GM20431 (cell line): ENCODE results near the gene EPHA8.

Experiments used
- in situ Hi-C: fragments of 300-500 bp; cut with MseI, MboI; formaldehyde crosslinking; loops from one replicate; pipeline ENCODE4 v1.15.0; 2020; ENCODE audit warnings: low sequenced_read_pairs; ENCODE audit not compliant: unreplicated experiment

EPHA8 gene

DNA sequence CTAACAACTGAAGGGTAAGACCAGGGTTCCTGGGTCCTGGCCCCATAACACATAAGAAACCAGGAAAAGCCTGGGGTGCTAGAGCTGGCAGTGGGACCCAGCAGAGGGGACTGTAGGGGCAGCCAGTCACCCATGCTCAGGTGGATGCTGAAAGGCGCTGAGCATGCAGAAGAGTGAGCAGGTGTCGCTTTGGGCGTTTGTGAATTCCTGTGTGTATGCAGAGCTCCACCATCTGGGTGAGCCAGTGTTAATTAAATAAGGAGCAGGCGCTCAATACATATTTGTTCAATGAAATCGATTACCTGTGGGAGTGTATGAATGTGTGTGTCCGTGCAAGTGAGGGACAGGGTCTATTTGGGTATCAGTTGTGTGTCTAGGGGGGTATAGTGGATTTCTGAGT is 73.6 kb downstream of the EPHA8 start:
- in situ Hi-C loops, result loop anchor here (25.0 kb wide), 1 partner anchor 500 kb away; the partner anchor contains the start of gene WNT4

DNA sequence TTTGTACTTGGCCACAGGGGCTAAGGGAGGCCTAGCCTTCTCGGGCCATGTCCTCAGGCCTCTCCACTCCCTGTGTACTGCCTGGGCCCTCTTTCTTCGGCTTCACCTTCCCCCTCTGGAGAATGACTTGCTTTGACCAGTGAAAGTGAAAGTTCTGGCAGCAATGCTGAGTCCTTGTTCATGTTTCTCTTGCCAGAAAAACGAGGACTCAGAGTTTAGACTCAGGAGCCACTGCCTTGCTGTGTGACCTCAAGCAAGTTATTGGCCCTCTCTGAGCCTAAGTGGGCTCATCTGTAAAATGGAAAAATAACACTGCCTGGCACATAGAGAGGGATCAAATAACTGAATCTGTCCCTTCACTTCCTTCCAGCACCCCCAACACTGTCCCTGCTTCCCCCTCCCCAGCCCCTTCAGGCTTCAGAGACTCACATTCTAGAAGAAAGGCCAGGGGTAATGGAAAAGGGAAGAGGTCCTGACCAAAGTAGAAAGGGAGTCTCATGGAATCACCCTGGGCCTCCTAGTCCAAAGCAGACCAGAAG is 74.7 kb downstream of the EPHA8 start:
- in situ Hi-C loops, result loop anchor here (25.0 kb wide), 1 partner anchor 501 kb away; the partner anchor contains the start of gene WNT4

DNA sequence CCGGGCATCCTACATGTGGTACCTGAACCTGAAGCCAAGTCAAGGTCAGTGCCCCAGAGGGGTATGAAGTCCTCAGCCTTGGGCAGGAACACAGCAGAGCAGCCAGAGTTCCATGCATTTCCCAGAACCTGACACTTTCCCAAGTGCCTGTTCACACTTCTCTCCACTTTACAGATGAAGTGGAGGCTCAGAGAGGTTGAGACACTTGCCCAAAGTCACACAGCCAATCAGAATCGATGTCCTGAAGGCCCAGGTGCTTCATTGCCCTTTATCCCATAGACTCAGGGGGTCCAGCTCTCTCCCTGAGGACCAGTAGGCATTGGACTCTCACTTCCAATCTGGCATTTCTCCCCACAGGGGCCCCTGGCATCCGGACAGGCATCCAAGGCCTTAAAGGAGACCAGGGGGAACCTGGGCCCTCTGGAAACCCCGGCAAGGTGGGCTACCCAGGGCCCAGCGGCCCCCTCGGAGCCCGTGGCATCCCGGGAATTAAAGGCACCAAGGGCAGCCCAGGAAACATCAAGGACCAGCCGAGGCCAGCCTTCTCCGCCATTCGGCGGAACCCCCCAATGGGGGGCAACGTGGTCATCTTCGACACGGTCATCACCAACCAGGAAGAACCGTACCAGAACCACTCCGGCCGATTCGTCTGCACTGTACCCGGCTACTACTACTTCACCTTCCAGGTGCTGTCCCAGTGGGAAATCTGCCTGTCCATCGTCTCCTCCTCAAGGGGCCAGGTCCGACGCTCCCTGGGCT is 75.4 kb downstream of the EPHA8 start:
- in situ Hi-C loops, result loop anchor here (25.0 kb wide), 1 partner anchor 501 kb away; the partner anchor contains the start of gene WNT4

DNA sequence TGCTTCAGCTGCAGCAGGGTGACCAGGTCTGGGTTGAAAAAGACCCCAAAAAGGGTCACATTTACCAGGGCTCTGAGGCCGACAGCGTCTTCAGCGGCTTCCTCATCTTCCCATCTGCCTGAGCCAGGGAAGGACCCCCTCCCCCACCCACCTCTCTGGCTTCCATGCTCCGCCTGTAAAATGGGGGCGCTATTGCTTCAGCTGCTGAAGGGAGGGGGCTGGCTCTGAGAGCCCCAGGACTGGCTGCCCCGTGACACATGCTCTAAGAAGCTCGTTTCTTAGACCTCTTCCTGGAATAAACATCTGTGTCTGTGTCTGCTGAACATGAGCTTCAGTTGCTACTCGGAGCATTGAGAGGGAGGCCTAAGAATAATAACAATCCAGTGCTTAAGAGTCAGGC is 76.0 kb downstream of the EPHA8 start:
- in situ Hi-C loops, result loop anchor here (25.0 kb wide), 1 partner anchor 502 kb away; the partner anchor contains the start of gene WNT4

DNA sequence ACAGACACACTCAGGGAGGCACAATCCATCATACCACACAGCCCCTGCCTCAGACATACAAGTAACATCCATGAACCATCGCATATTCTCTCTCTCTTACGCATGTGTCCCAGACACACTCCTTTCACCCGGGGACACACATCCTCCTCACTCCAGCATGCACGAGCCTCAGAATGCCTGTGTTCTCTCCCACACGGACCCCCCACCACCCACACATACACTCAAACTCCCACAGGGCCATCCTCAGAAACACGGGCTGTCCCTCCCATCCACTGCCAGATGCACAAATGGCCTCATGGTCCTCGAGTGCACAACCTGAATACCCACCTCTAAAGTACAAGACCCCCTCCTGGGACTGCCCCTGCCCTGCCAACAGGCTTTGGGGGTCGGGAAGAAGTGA is 78.0 kb downstream of the EPHA8 start:
- in situ Hi-C loops, result loop anchor here (10.0 to 25.0 kb wide), 2 partner anchors 226 to 504 kb away; partner anchors contain the start of gene WNT4

DNA sequence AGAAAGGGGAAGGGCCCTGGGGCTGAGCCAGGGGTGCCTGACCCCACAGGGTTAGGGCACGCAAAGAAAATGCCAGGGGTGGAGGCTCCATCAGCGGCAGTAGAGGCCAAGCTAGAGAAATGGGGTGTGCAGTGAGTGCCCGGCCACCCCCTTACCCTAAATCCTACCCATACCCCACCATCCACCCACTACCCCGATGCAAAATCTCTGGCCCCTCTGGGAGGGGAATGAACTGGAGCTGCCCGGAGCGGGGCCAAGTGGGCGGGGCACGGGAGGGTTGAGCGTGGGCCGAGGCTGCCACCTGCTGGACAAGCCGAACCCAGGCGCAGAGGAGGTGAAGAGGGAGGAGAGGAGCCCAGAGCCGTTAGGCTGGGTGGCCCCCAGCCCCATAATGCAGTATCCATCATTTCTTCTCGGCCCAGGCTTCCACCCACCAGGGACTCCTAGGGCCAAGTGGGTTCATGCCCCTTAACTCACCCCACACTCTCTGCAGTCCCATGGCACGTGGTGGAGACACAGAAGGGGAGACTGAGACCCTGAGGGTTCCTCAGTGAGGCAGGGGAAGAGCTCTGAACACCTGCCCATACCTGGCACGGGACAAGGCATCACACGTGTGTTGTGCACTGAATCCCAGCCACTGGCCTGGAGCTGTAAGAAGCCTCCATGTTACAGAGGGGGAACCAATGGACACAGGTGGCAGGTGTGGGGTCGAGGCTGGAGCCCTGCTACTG is 78.8 kb downstream of the EPHA8 start:
- in situ Hi-C loops, result loop anchor here (10.0 to 25.0 kb wide), 2 partner anchors 227 to 505 kb away; partner anchors contain the start of gene WNT4

DNA sequence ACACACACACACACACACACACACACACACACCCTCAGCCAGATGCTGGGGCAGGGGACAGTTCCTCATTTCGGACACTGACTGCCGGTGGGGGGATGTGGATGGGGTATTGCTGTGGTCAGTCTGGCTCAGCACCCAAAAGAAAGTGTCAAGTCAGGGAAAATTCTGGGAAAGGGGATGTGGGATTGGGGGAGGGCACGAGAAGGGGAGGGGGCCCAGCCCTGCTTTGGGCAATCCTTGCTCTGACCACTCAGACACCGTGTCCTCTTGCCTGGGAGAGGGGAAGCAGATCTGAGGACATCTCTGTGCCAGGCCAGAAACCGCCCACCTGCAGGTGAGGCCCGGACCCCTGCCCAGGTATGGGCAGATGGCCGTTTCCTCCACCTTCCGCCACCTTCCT is 80.1 kb downstream of the EPHA8 start, which contains the start of gene C1QC:
Gene C1QC (plus strand): TSS at position 253 of the 400 bp plus-strand sequence. CDS start 391 bp downstream, outside the sequence.
- in situ Hi-C loops, result loop anchor here (10.0 to 25.0 kb wide), 2 partner anchors 229 to 506 kb away; partner anchors contain the start of gene WNT4

DNA sequence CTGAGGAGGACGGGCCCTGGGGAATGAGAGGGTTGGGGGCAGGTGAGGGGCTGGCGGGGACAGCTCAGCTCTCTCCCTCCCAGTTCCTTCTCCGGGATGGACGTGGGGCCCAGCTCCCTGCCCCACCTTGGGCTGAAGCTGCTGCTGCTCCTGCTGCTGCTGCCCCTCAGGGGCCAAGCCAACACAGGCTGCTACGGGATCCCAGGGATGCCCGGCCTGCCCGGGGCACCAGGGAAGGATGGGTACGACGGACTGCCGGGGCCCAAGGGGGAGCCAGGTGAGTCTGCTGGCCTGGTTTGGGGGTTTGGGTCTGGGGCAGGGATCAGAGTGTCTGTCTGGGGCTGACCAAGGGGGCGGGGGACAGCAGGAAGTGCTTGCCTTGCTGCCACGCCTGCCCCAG is 80.6 kb downstream of the EPHA8 start:
- in situ Hi-C loops, result loop anchor here (10.0 to 25.0 kb wide), 2 partner anchors 229 to 507 kb away; partner anchors contain the start of gene WNT4

DNA sequence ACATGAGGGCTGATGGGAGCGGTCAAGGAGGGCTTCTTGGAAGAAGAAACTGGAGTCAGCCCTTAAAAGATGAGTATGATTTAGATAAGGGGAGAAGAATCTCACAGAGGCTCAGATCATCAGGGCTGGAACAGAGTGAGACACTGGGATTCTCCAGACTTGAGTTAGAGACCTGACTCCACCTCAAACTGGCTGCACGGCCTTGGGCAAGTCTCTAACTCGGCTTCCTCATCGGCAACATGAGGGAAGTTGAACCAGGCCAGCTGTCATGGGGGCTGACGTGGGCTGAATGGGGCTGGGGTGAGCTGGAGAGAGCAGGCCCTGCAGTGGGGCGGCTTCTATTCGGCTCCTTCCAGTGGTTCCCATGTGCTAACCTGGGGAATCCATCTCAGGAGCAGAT is 82.6 kb downstream of the EPHA8 start:
- in situ Hi-C loops, result loop anchor here (10.0 to 25.0 kb wide), 2 partner anchors 231 to 509 kb away; partner anchors contain the start of gene WNT4

DNA sequence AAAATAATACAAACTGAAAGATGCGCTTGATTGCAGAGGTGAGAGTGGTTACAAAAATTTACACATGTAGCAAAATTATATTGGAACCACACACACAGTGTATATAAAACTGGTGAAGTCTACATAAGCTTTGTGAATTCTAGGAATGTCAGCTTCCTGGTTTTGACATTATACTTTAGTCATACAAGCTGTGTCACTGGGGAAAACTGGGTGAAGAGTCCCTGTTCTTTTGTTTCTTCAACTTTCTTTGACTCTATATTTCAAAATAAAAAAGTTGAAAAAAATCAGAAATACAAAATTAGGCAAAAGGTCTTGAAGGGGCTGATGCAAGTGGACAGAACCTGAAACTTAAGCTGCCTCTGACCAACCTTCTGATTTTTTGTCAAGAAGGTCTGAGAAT is 83.1 kb downstream of the EPHA8 start:
- in situ Hi-C loops, result loop anchor here (10.0 to 25.0 kb wide), 2 partner anchors 232 to 509 kb away; partner anchors contain the start of gene WNT4

DNA sequence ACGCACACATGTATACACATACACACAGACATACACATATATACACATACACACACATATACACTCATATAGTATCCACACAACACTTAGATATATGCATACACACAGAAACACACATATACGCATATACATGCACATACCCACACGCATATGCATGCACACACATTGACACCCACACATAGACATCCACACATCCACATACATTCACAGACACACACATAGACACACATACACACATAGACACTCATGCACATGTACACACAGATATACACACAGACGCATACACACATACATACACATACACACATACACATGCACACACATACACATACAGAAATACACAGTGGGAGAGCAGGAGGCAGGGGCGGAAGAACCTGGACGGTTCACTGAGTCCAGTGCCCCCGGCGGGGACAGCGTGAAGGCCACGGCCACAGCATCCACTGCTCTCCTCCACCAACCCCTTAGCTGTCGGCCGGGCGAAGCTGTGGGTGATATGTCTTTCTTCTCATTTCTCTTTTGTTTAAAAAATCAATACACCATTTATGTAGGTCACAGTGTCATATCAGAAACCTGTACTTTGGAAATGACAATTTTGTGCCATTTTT is 86.9 kb downstream of the EPHA8 start:
- in situ Hi-C loops, result no loop called here

DNA sequence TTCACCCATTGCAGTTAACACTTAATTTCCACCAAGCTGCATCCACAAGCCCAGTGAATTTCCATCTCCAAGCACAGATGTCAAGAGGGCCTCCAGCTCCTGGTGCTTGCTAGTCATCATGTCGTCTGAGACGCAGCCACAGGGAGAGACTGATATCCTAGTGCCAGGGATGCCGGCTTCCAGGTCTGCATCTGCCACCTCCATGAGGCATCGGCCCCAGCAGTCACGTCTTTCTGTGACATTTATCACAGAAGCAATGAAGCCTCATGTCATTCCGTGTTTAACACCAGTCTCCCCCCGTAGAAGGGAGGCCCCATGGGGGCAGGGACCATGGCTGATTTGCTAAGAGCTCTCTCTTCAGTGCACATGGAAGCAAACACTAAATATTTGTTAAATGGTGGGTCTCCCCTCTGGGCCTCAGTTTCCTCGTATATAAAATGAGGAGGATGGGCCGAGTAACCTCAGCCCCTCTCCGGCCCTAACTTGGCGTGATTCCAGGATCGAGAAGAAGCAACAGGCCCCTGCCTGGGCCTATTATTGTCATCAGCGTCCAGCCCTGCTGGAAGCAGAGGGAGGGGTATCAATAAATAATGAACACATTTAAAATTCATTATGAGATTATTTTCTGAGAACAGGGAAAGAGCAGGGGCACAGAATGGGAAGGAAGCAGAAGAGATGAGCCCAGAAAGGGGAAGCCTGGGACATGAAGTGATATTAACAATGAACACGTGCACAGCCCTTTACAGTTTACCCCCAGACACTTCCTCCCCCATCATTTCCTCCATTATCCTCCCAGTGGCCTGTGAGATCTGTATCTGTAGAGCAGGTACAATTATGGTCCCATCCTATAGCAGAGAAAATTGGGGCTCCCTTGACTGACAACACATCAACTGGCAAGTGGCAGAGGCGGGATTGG is 88.9 kb downstream of the EPHA8 start:
- in situ Hi-C loops, result no loop called here

DNA sequence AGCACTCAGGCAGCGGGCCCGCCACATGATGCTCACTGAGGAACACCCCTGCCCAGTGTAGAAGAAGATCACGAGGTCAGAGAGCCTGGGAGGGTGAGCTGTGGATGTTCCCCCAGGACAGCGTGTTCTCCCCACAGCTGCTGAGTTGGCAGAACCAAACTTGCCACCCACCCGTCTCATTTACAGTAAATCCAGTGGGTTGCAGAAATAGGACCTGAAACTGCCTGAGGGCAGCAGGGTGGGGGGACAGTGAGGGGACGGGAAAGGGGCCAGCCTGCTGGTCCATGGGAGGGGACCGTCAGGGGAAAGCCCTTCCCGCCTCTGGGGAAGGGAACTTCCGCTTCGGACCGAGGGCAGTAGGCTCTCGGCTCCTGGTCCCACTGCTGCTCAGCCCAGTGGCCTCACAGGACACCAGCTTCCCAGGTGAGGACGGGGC is 89.6 kb downstream of the EPHA8 start, which contains the start of gene C1QB:
Gene C1QB (plus strand): TSS at position 356 of the 436 bp plus-strand sequence. CDS start 6,227 bp downstream, outside the sequence.
- in situ Hi-C loops, result no loop called here
